IMR-90 (cell line): ENCODE measurements around the gene ZNF445. TPM values are rescaled to one million over a fixed set of nuclear protein-coding genes. Genes with fewer than 3 reads are reported as not detected.

Source experiments
- ATAC-seq: fragments of 200-7000 bp; cut with Tn5 transposase; 2 replicates; pipeline ENCODE4 v1.9.1; 2020; ENCODE audit warnings: low read depth, mild to moderate bottlenecking, moderate library complexity
- BruUV-seq: library from RNA; stranded (reverse); fragments of 400-500 nt; replicated peaks from 2 replicates; lab custom pipeline; 2021; lab: Mats Ljungman, UMichigan
- CTCF ChIA-PET: fragments of 300-600 bp; formaldehyde crosslinking; extraction: SDS; loops from one replicate; lab custom pipeline; 2021; ENCODE audit warnings: antibody characterized with exemption; lab: Yijun Ruan, JAX
- POLR2A ChIA-PET: fragments of 300-600 bp; sonication (Branson Sonifier 250); formaldehyde crosslinking; loops from one replicate; lab custom pipeline; 2022; ENCODE audit warnings: antibody characterized with exemption; ENCODE audit not compliant: unreplicated experiment; lab: Charles Lee
- DNase-seq: peaks from one replicate; pipeline ENCODE4 v3.0.0; 2013
- H2AFZ ChIP-seq: replicated peaks from 2 replicates; pipeline ENCODE3; 2013; ENCODE audit warnings: low read length, mild to moderate bottlenecking; ENCODE audit not compliant: poor library complexity
- H2AK5ac ChIP-seq: 2 replicates; pipeline ENCODE4 v1.6.1; 2013; ENCODE audit warnings: low read depth, low read length, inconsistent platforms
- H2AK9ac ChIP-seq: replicated peaks from 2 replicates; pipeline ENCODE3; 2013; ENCODE audit warnings: mild to moderate bottlenecking, low read depth, low read length, moderate library complexity; ENCODE audit not compliant: poor library complexity
- H2BK120ac ChIP-seq: 2 replicates; pipeline ENCODE4 v1.6.1; 2013; ENCODE audit warnings: low read depth, low read length, inconsistent platforms
- H2BK15ac ChIP-seq: 3 replicates; pipeline ENCODE4 v1.6.1; 2013; ENCODE audit warnings: low read depth, low read length, inconsistent platforms
- H2BK20ac ChIP-seq: 2 replicates; pipeline ENCODE4 v1.6.1; 2013; ENCODE audit warnings: low read depth, mild to moderate bottlenecking, inconsistent platforms, low read length, moderate library complexity
- H2BK5ac ChIP-seq: 2 replicates; pipeline ENCODE4 v1.6.1; 2013; ENCODE audit warnings: mild to moderate bottlenecking, low read depth, low read length, inconsistent platforms; ENCODE audit not compliant: poor library complexity, severe bottlenecking
- H3K14ac ChIP-seq: replicated peaks from 2 replicates; pipeline ENCODE4 v1.6.1; 2013; ENCODE audit warnings: low read depth, low read length, inconsistent platforms
- H3K18ac ChIP-seq: 2 replicates; pipeline ENCODE4 v1.6.1; 2013; ENCODE audit warnings: low read depth, low read length, control low read depth
- H3K23ac ChIP-seq: 2 replicates; pipeline ENCODE4 v1.6.1; 2013; ENCODE audit warnings: low read depth, low read length, inconsistent platforms
- H3K27ac ChIP-seq: 2 replicates; pipeline ENCODE4 v1.5.1; 2013; ENCODE audit warnings: mild to moderate bottlenecking, control low read depth, low read length; ENCODE audit not compliant: insufficient read depth
- H3K27me3 ChIP-seq: 2 replicates; pipeline ENCODE4 v1.6.1; 2013; ENCODE audit warnings: low read length; ENCODE audit not compliant: control insufficient read depth, insufficient read depth
- H3K36me3 ChIP-seq: 2 replicates; pipeline ENCODE4 v1.6.1; 2013; ENCODE audit warnings: low read length, mixed read lengths; ENCODE audit not compliant: control insufficient read depth, insufficient read depth
- H3K4ac ChIP-seq: 2 replicates; pipeline ENCODE4 v1.6.1; 2013; ENCODE audit warnings: low read depth, low read length, inconsistent platforms
- H3K4me1 ChIP-seq: 2 replicates; pipeline ENCODE4 v1.6.1; 2013; ENCODE audit warnings: low read length, mixed read lengths; ENCODE audit not compliant: control insufficient read depth, insufficient read depth
- H3K4me2 ChIP-seq: 2 replicates; pipeline ENCODE4 v1.6.1; 2013; ENCODE audit warnings: low read depth, mild to moderate bottlenecking, control low read depth, low read length, moderate library complexity
- H3K4me3 ChIP-seq: 2 replicates; pipeline ENCODE4 v1.5.1; 2013; ENCODE audit warnings: low read depth, mild to moderate bottlenecking, control low read depth, low read length, moderate library complexity; ENCODE audit not compliant: insufficient read depth
- H3K56ac ChIP-seq: 2 replicates; pipeline ENCODE4 v1.6.1; 2013; ENCODE audit warnings: low read length, inconsistent platforms; ENCODE audit not compliant: insufficient read depth; ENCODE audit errors: extremely low read depth
- H3K79me1 ChIP-seq, 2 experiments: 2 replicates each; pipeline ENCODE4 v1.6.1; 2013; ENCODE audit warnings: low read length in 2 of 2, inconsistent platforms in 1 of 2, low read depth in 1 of 2
- H3K9ac ChIP-seq: 2 replicates; pipeline ENCODE4 v1.6.1; 2013; ENCODE audit warnings: low read depth, low read length, control low read depth
- H3K9me1 ChIP-seq: 2 replicates; pipeline ENCODE4 v1.6.1; 2013; ENCODE audit warnings: low read length, inconsistent platforms; ENCODE audit not compliant: insufficient read depth
- H3K9me3 ChIP-seq: 2 replicates; pipeline ENCODE4 v1.6.1; 2013; ENCODE audit warnings: low read length; ENCODE audit not compliant: control insufficient read depth, insufficient read depth
- H4K20me1 ChIP-seq: 2 replicates; pipeline ENCODE4 v1.6.1; 2013; ENCODE audit warnings: low read length, inconsistent platforms; ENCODE audit not compliant: insufficient read depth
- H4K5ac ChIP-seq: 2 replicates; pipeline ENCODE4 v1.6.1; 2013; ENCODE audit warnings: mild to moderate bottlenecking, low read depth, low read length, control low read depth
- H4K8ac ChIP-seq, 2 experiments: 2 replicates each; pipeline ENCODE4 v1.6.1; 2013; ENCODE audit warnings: low read depth in 2 of 2, low read length in 2 of 2, control low read depth in 1 of 2, inconsistent platforms in 1 of 2
- H4K91ac ChIP-seq: 2 replicates; pipeline ENCODE4 v1.6.1; 2013; ENCODE audit warnings: low read depth, low read length, inconsistent platforms; ENCODE audit not compliant: insufficient read depth
- CEBPB ChIP-seq: IDR thresholded peaks from 2 replicates; pipeline ENCODE4 v1.6.1; 2012; ENCODE audit warnings: low read depth, low read length, improper control_type of control experiment
- MAFK ChIP-seq: IDR thresholded peaks from 2 replicates; pipeline ENCODE4 v1.6.1; 2012; ENCODE audit warnings: low read depth, low read length, improper control_type of control experiment
- MXI1 ChIP-seq: IDR thresholded peaks from 2 replicates; pipeline ENCODE4 v1.6.1; 2012; ENCODE audit warnings: low read depth, mild to moderate bottlenecking, low read length, moderate library complexity, borderline replicate concordance
- RAD21 ChIP-seq: IDR thresholded peaks from 2 replicates; pipeline ENCODE4 v1.6.1; 2012; ENCODE audit warnings: low read length, improper control_type of control experiment
- WGBS, 2 experiments: methylation state at CpG; one replicate each; pipeline versions ENCODE4 v1.1.5 to v1.1.7; 2013; ENCODE audit warnings: missing lambda C conversion rate in 2 of 2; ENCODE audit not compliant: insufficient read length in 1 of 2; ENCODE audit errors: extremely low coverage in 2 of 2; 5-methylcytosine and 5-hydroxymethylcytosine counted together
- dilution Hi-C: fragments of 300-500 bp; cut with HindIII; formaldehyde crosslinking; loops from one replicate; pipeline ENCODE4 v1.14.3; 2018; ENCODE audit warnings: low sequenced_read_pairs; ENCODE audit not compliant: unreplicated experiment
- in situ Hi-C: fragments of 300-500 bp; cut with MboI; formaldehyde crosslinking; loops from 3 replicates; pipeline ENCODE4 v1.14.3; 2019; ENCODE audit warnings: low sequenced_read_pairs, inconsistent platforms, mixed read lengths
- intact Hi-C: fragments of 100-400 bp; cut with micrococcal nuclease; formaldehyde crosslinking; loops from 2 replicates; pipeline ENCODE4 v1.10.0; 2022
- polyA plus RNA-seq, 3 experiments: library from polyadenylated mRNA; depleted of rRNA; stranded (reverse); fragments of >200 nt; gene quantifications; 2 replicates each; pipeline ENCODE4 v1.2.3, GENCODE V29; 2012; ENCODE audit warnings: low replicate concordance in 1 of 3
- total RNA-seq: library from RNA; depleted of rRNA; stranded (reverse); fragments of >200 nt; gene quantifications from 2 replicates; pipeline ENCODE4 v1.2.3, GENCODE V29; 2012
- TF ChIP-seq, protein P1 (sequence below): fragments of 150-350 bp; IDR thresholded peaks from 2 replicates; pipeline ENCODE4 v1.6.1; 2017; ENCODE audit warnings: mild to moderate bottlenecking, antibody characterized with exemption, low read length, low read depth

The ZNF445 gene
- total and polyA plus RNA-seq, 2 of the 4 experiments (the other 2 are of a cell fraction): 3.3 to 6.3 TPM

DNA sequence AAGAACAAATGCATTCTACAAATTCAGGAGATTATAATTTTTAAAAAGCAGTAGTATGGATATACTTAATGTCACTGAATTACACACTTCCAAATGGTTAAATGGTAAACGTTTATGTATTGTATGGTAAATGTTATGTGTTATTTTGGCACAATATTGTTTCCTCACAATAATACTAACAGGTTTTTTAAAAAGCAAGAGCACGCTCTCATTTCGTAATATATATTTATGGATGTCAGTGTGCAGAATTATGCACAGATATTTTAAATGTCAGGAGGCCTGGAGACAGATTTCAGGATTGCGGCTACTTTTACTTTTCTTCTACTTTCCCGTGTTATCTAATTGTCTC, 533 bp downstream of the ZNF445 start:
- Histone ChIP-seq H3K14ac (no peak overlapping the region), H3K4me2 (peak overlapping the region; percentile 96), H2AK9ac (no peak overlapping the region), H3K9ac (peak overlapping the region; percentile 49), H4K5ac (no peak overlapping the region), H3K27me3 (no peaks in the 10 kb centered on the region), H3K36me3 (no peaks in the 10 kb centered on the region), H2BK20ac (no peak overlapping the region), H2AK5ac (no peak overlapping the region), H4K91ac (no peak overlapping the region), H3K9me3 (no peaks in the 10 kb centered on the region), H3K4me3 (peak overlapping the region; percentile 55), H3K9me1 (no peaks in the 10 kb centered on the region; the same call in 1 of the 2 replicates), H2BK120ac (no peak overlapping the region), H2BK15ac (no peak overlapping the region), H3K27ac (no peak overlapping the region; the same call in 1 of the 2 replicates), H2BK5ac (peak overlapping the region; percentile 60), H3K4me1 (no peaks in the 10 kb centered on the region; the same call in 1 of the 2 replicates), H2AFZ (no peak overlapping the region), H3K56ac (peak overlapping the region; percentile 66; the same call in 1 of the 2 replicates), H3K23ac (no peak overlapping the region; the same call in 1 of the 2 replicates), H4K20me1 (peaks cover 3% of the 10 kb centered on the region; the same call in 1 of the 2 replicates), H3K18ac (no peak overlapping the region), H3K79me1 (peaks cover 11 to 26% of the 10 kb centered on the region in 2 experiments), H3K4ac (no peak overlapping the region), H4K8ac (no peak overlapping the region)
- DNase-seq (no peak), ATAC-seq (peak; percentile 1)
- dilution Hi-C loops: no loop called here
- intact Hi-C loops: loop anchor here (1.0 to 10.0 kb wide), 4 partner anchors 33 to 154 kb away; partner anchors contain the start of genes TCAIM and ZNF197
- CTCF ChIA-PET: no interaction called here
- TF ChIP-seq MAFK (no peak), RAD21 (no peak), MXI1 (no peak), CEBPB (0 out of 2 replicates have a peak, but pooled peaks have one; percentile 5)
- TF ChIP-seq, protein P1, sequence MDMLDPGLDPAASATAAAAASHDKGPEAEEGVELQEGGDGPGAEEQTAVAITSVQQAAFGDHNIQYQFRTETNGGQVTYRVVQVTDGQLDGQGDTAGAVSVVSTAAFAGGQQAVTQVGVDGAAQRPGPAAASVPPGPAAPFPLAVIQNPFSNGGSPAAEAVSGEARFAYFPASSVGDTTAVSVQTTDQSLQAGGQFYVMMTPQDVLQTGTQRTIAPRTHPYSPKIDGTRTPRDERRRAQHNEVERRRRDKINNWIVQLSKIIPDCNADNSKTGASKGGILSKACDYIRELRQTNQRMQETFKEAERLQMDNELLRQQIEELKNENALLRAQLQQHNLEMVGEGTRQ: no peak
- no TSS peak for BruUV-seq
- no CpG with 5 or more reads among the region's 5 CpGs for WGBS, 2 experiments
- POLR2A ChIA-PET: no interaction called here
- in situ Hi-C loops: no loop called here
